ENCODE data around the gene RNASE4.

The RNASE4 gene

GRCh38 chr14:20745571-20746358 is 61.4 kb downstream of the RNASE4 start, which contains the start of gene EDDM3A:
Gene EDDM3A (plus strand): TSS chr14:20745887. CDS start chr14:20747581, 1,694 bp downstream.
- H3K9me3 ChIP-seq (replicated peaks in 1 of 11) = peaks cover 0 to 5% (median 0%) of the 10 kb centered on the region in 11 experiments; a peak in 5 of 22 replicates
- H3K4me1 ChIP-seq = peaks cover 0 to 22% (median 0%) of the 10 kb centered on the region in 10 experiments; a peak in 4 of 20 replicates
- no peak for TF ChIP-seq Cebpa-rat (IDR thresholded peaks at IDR 0.05)
- H3K4me2 ChIP-seq = peak within 1 kb of the TSS in 2 of 11 experiments; percentile 39 to 61; a peak in 4 of 22 replicates
- H3K27ac ChIP-seq = no peak within 1 kb of the TSS
- no peaks in the 10 kb centered on the region for H3K36me3 ChIP-seq
- H3K4me3 ChIP-seq = no peak within 1 kb of the TSS
- no peak within 1 kb of the TSS for H3K9ac ChIP-seq
- no peaks in the 10 kb centered on the region for H3K27me3 ChIP-seq
- H4K20me1 ChIP-seq = no peaks in the 10 kb centered on the region

- H3K4me3 ChIP-seq = no peak overlapping the region
- H3K9me3 ChIP-seq (replicated peaks in 1 of 11) = peaks cover 3 to 13% (median 7%) of the 10 kb centered on the region in 11 experiments
- H4K20me1 ChIP-seq = no peaks in the 10 kb centered on the region
- peaks cover 0 to 22% (median 0%) of the 10 kb centered on the region in 10 experiments; a peak in 4 of 20 replicates for H3K4me1 ChIP-seq
- no peak overlapping the region for H3K27ac ChIP-seq
- H3K36me3 ChIP-seq = no peaks in the 10 kb centered on the region
- TF ChIP-seq Cebpa-rat (IDR thresholded peaks at IDR 0.05) = no peak
- H3K4me2 ChIP-seq = peak overlapping the region in 2 of 11 experiments; percentile 39 to 61; a peak in 4 of 22 replicates
- no peak overlapping the region for H3K9ac ChIP-seq
- H3K27me3 ChIP-seq = no peaks in the 10 kb centered on the region
Observed at GRCh38 chr14:20746566-20746965, 62.2 kb downstream of the RNASE4 start.

DNA sequence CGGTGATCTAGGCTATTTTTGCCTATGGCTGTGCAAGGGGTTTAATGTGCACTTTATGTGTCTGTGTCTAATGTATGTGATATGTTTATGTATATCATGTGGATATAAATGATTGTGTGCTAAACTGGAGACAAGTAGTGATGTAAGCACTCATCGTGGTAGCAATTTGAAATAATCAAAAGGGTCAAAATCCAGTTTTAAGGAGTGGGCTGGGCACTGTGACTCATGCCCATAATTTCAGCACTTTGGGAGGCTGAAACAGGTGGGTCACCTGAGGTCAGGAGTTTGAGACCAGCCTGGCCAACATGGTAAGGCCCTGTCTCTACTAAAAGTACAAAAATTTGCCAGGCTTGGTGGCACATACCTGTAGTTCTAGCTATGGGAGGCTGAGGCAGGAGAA is 64.1 kb downstream of the RNASE4 start:
- Histone ChIP-seq H3K9ac (no peak overlapping the region), H3K9me3 (replicated peaks in 1 of 11) (peaks cover 22 to 32% (median 26%) of the 10 kb centered on the region in 11 experiments), H4K20me1 (no peaks in the 10 kb centered on the region), H3K27me3 (no peaks in the 10 kb centered on the region), H3K4me3 (no peak overlapping the region), H3K4me1 (peaks cover 0 to 22% (median 0%) of the 10 kb centered on the region in 10 experiments; a peak in 4 of 20 replicates), H3K27ac (no peak overlapping the region), H3K4me2 (no peak overlapping the region), H3K36me3 (peaks cover 0 to 12% (median 0%) of the 10 kb centered on the region in 11 experiments; a peak in 5 of 22 replicates)
- TF ChIP-seq Cebpa-rat (IDR thresholded peaks at IDR 0.05) = no peak

DNA sequence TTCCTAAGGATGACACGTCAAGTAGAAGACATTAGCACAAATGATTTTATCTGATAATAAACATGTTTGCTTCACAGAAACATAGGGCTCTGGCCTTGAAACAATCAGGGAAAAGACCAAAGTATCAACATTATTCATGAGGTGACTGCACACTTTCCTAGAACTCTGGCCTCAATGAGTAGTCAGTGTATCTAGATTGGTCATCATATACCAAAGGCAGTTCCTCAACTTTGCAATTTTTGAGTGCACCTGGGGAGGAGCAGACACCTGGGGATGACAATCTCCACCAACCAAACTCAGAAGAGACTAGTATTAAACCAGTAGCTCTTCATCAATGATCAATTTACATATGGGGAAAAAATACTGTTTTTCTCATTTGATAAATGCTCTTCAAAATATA is 65.8 kb downstream of the RNASE4 start:
- Histone ChIP-seq H4K20me1 (no peaks in the 10 kb centered on the region), H3K9ac (no peak overlapping the region), H3K9me3 (replicated peaks in 1 of 11) (peaks cover 25 to 35% (median 30%) of the 10 kb centered on the region in 11 experiments), H3K4me2 (no peak overlapping the region), H3K4me1 (peaks cover 0 to 22% (median 0%) of the 10 kb centered on the region in 10 experiments; a peak in 4 of 20 replicates), H3K4me3 (no peak overlapping the region), H3K27me3 (no peaks in the 10 kb centered on the region), H3K36me3 (peaks cover 0 to 12% (median 0%) of the 10 kb centered on the region in 11 experiments; a peak in 5 of 22 replicates), H3K27ac (no peak overlapping the region)
- TF ChIP-seq Cebpa-rat (IDR thresholded peaks at IDR 0.05) = no peak
